K562 (cell line): ENCODE results near the gene CBFA2T2. TPM values are rescaled to one million over a fixed set of nuclear protein-coding genes. Genes with fewer than 3 reads are reported as not detected.
A peak's percentile ranks its signal among the peaks of the same experiment; 100 is the strongest.

ENCODE experiments used
- ATAC-seq: fragments of 200-7000 bp; cut with Tn5 transposase; 3 replicates; pipeline ENCODE4 v1.9.1; 2020; ENCODE audit warnings: moderate library complexity
- BruUV-seq: library from RNA; stranded (reverse); fragments of 400-500 nt; replicated peaks from 2 replicates; lab custom pipeline; 2021; lab: Mats Ljungman, UMichigan
- CTCF ChIA-PET: fragments of 300-600 bp; formaldehyde crosslinking; extraction: SDS; loops from one replicate; lab custom pipeline; 2021; ENCODE audit warnings: low intra/inter-chr PET ratio; lab: Yijun Ruan, JAX
- POLR2A ChIA-PET: fragments of 300-600, 350-650 bp; sonication (Branson Sonifier 250); formaldehyde crosslinking; extraction: SDS; loops from one replicate; lab custom pipeline; 2021; ENCODE audit warnings: antibody characterized with exemption, inconsistent platforms; lab: Yijun Ruan, JAX
- DNase-seq, 4 experiments: peaks; one replicate each; pipeline versions ENCODE4 v3.0.0 to v3.0.0-alpha.2; 2011 to 2018; ENCODE audit warnings: low spot score in 3 of 4, mixed read lengths in 3 of 4; ENCODE audit errors: extremely low read depth in 1 of 4
- FAIRE-seq: peaks from 2 replicates; lab custom pipeline; 2011; peaks lifted over from hg19 to GRCh38; lab: Jason Lieb, UNC
- H2AFZ ChIP-seq: 2 replicates; pipeline ENCODE4 v1.6.0; 2011; ENCODE audit warnings: low read depth, low read length, control low read depth, inconsistent platforms
- H3K27ac ChIP-seq: fragments of 200-600 bp; 3 replicates; pipeline ENCODE4 v1.8.0; 2011; ENCODE audit warnings: low read depth, mild to moderate bottlenecking, control low read depth, inconsistent platforms, low read length, moderate library complexity, mixed read lengths; ENCODE audit errors: extremely low read depth
- H3K27me3 ChIP-seq, 2 experiments: fragments of 300-600 bp in 1 of 2; 2 replicates in 1 of 2; 3 replicates in 1 of 2; pipeline versions ENCODE4 v1.6.0 to v1.8.0; 2011; ENCODE audit warnings: inconsistent platforms in 2 of 2, low read length in 2 of 2, mild to moderate bottlenecking in 1 of 2, mixed read lengths in 1 of 2, moderate library complexity in 1 of 2; ENCODE audit not compliant: control insufficient read depth in 2 of 2, insufficient read depth in 2 of 2
- H3K36me3 ChIP-seq: fragments of 300-600 bp; 3 replicates; pipeline ENCODE4 v1.8.0; 2011; ENCODE audit warnings: mild to moderate bottlenecking, low read length, inconsistent platforms; ENCODE audit not compliant: control insufficient read depth, insufficient read depth
- H3K4me1 ChIP-seq, 2 experiments: fragments of 200-600 bp in 1 of 2; replicated peaks in 1 of 2; 2 replicates in 1 of 2; 3 replicates in 1 of 2; pipeline versions ENCODE4 v1.5.1 to v1.8.0; 2011; ENCODE audit warnings: inconsistent platforms in 2 of 2, low read length in 2 of 2, mild to moderate bottlenecking in 1 of 2, mixed read lengths in 1 of 2, moderate library complexity in 1 of 2; ENCODE audit not compliant: control insufficient read depth in 2 of 2, insufficient read depth in 2 of 2
- H3K4me2 ChIP-seq: 2 replicates; pipeline ENCODE4 v1.6.1; 2011; ENCODE audit warnings: low read length, control low read depth, inconsistent platforms, mixed read lengths; ENCODE audit not compliant: insufficient read depth
- H3K4me3 ChIP-seq: fragments of 200-600 bp; sonication (generic), shearing (Covaris generic); 2 replicates; pipeline ENCODE4 v1.5.1; 2016; ENCODE audit warnings: control low read depth, inconsistent platforms
- H3K79me2 ChIP-seq: fragments of 200-600 bp; 3 replicates; pipeline ENCODE4 v1.8.0; 2011; ENCODE audit warnings: low read length, inconsistent platforms; ENCODE audit not compliant: control insufficient read depth, insufficient read depth
- H3K9ac ChIP-seq, 2 experiments: 2 replicates each; pipeline versions ENCODE4 v1.6.0 to v1.6.1; 2011; ENCODE audit warnings: low read depth in 2 of 2, low read length in 2 of 2, control low read depth in 1 of 2, inconsistent platforms in 1 of 2, mild to moderate bottlenecking in 1 of 2, mixed read lengths in 1 of 2; ENCODE audit not compliant: insufficient read depth in 1 of 2
- H3K9me1 ChIP-seq: one replicate; pipeline ENCODE4 v1.6.0; 2011; ENCODE audit warnings: inconsistent platforms, mild to moderate bottlenecking, low read length, moderate library complexity; ENCODE audit not compliant: control insufficient read depth, insufficient read depth
- H3K9me3 ChIP-seq: replicated peaks from 2 replicates; pipeline ENCODE4 v1.5.1; 2011; ENCODE audit warnings: low read depth, low read length, inconsistent platforms; ENCODE audit not compliant: control insufficient read depth, insufficient read depth
- H4K20me1 ChIP-seq: replicated peaks from 2 replicates; pipeline ENCODE4 v1.6.1; 2011; ENCODE audit warnings: low read length, inconsistent platforms, mixed read lengths; ENCODE audit not compliant: control insufficient read depth, insufficient read depth
- DPF2 ChIP-seq: fragments of 450-650 bp; IDR thresholded peaks from 2 replicates; pipeline ENCODE4 v1.6.1; 2016
- FOSL1 ChIP-seq: fragments of 200-800 bp; sonication (Bioruptor generic); conservative IDR thresholded peaks from 2 replicates; pipeline ENCODE4 v1.6.1; 2016; ENCODE audit warnings: missing genetic modification characterization, missing compliant biosample characterization
- ILF3 ChIP-seq: fragments of 450-650 bp; IDR thresholded peaks from 2 replicates; pipeline ENCODE4 v1.6.1; 2018; ENCODE audit warnings: antibody characterized with exemption, mild to moderate bottlenecking, moderate library complexity, borderline replicate concordance
- JUND ChIP-seq, 2 experiments: IDR thresholded peaks; 2 replicates in 1 of 2; 3 replicates in 1 of 2; pipeline ENCODE4 v1.6.1; 2011; ENCODE audit warnings: borderline replicate concordance in 2 of 2, low read depth in 2 of 2, low read length in 2 of 2, improper control_type of control experiment in 1 of 2, missing biosample characterization in 1 of 2, missing genetic modification characterization in 1 of 2, missing genetic modification reagents in 1 of 2
- KDM1A ChIP-seq, 2 experiments: fragments of 450-650 bp; IDR thresholded peaks; 2 replicates each; pipeline ENCODE4 v1.6.1; 2016; ENCODE audit warnings: mild to moderate bottlenecking in 2 of 2
- MECOM ChIP-seq: fragments of 250-450 bp; sonication (Bioruptor Pico); IDR thresholded peaks from 2 replicates; pipeline ENCODE4 v1.8.0; 2022; ENCODE audit warnings: inconsistent platforms
- MEIS2 ChIP-seq: fragments of 450-650 bp; IDR thresholded peaks from 2 replicates; pipeline ENCODE4 v1.6.1; 2014; ENCODE audit warnings: mild to moderate bottlenecking; ENCODE audit not compliant: partially characterized antibody
- NR2C2 ChIP-seq, 2 experiments: fragments of 200-800 bp in 1 of 2; sonication (Bioruptor generic) in 1 of 2; sonication (generic) in 1 of 2; formaldehyde crosslinking in 1 of 2; IDR thresholded peaks; 2 replicates each; pipeline versions ENCODE4 v1.6.1 to v1.8.0; 2016 to 2022; ENCODE audit warnings: mild to moderate bottlenecking in 1 of 2, missing compliant biosample characterization in 1 of 2, missing genetic modification characterization in 1 of 2, missing genetic modification reagents in 1 of 2
- RCOR1 ChIP-seq, 2 experiments: IDR thresholded peaks; 2 replicates each; pipeline ENCODE4 v1.6.1; 2012; ENCODE audit warnings: low read depth in 2 of 2, low read length in 2 of 2, borderline replicate concordance in 1 of 2, improper control_type of control experiment in 1 of 2
- SLC30A9 ChIP-seq: fragments of 250-450 bp; sonication (Bioruptor Pico); IDR thresholded peaks from 2 replicates; pipeline ENCODE4 v1.8.0; 2022; ENCODE audit warnings: mild to moderate bottlenecking, moderate library complexity
- SMARCA4 ChIP-seq: fragments of 450-650 bp; IDR thresholded peaks from 2 replicates; pipeline ENCODE4 v1.6.1; 2016
- XRCC3 ChIP-seq: fragments of 450-650 bp; IDR thresholded peaks from 2 replicates; pipeline ENCODE4 v1.6.1; 2017; ENCODE audit warnings: mild to moderate bottlenecking, moderate library complexity
- ZBTB33 ChIP-seq: sonication (generic); formaldehyde crosslinking; IDR thresholded peaks from 2 replicates; pipeline ENCODE4 v1.8.1; 2023; ENCODE audit warnings: mild to moderate bottlenecking, missing genetic modification reagents
- ZBTB7A ChIP-seq: IDR thresholded peaks from 2 replicates; pipeline ENCODE4 v1.6.1; 2011; ENCODE audit warnings: low read depth, mild to moderate bottlenecking, low read length, moderate library complexity, borderline replicate concordance; ENCODE audit not compliant: control insufficient read depth
- WGBS: fragments of 100-300 bp; shearing (Covaris generic); methylation state at CpG from one replicate; pipeline ENCODE4 v1.1.6; 2016; ENCODE audit warnings: low coverage, mixed read lengths; ENCODE audit not compliant: insufficient coverage; ENCODE audit errors: missing lambda C conversion rate; 5-methylcytosine and 5-hydroxymethylcytosine counted together
- in situ Hi-C: fragments of 300-500 bp; cut with MboI; formaldehyde crosslinking; loops from 4 replicates; pipeline ENCODE4 v1.15.0; 2018; ENCODE audit warnings: inconsistent platforms, mixed read lengths
- intact Hi-C: fragments of 100-400 bp; cut with micrococcal nuclease; formaldehyde crosslinking; loops from 2 replicates; pipeline ENCODE4 v1.14.2; 2022
- polyA plus RNA-seq, 8 experiments: library from polyadenylated mRNA; depleted of rRNA in 4 of 8; stranded (reverse) in 5 of 8; unstranded in 3 of 8; fragments of >200 nt; fragmentation: Nextera tagmentation in 2 of 8; fragmentation: Illumina TruSeq in 1 of 8; extraction: Ambion mirVana in 2 of 8; extraction: Trizol in 1 of 8; gene quantifications; 2 replicates each; pipeline versions ENCODE4 v1.2.1 to v1.2.3, GENCODE V29; 2011 to 2014; ENCODE audit warnings: inconsistent platforms in 1 of 8, missing spikeins in 1 of 8
- total RNA-seq, 7 experiments: library from RNA; depleted of rRNA in 6 of 7; stranded (reverse); fragments of >200 nt in 6 of 7; fragmentation: Illumina TruSeq in 2 of 7; extraction: Trizol in 2 of 7; gene quantifications; 2 replicates each; pipeline versions ENCODE4 v1.2.1 to v1.2.3, GENCODE V29; 2011 to 2021; ENCODE audit warnings: low replicate concordance in 1 of 7

Gene CBFA2T2
- total and polyA plus RNA-seq, 9 of the 15 experiments (the other 6 are each of a cell fraction or from before 2014, with no cell fraction given), result 0.27 to 9.6 (median 5.8) TPM

- no peak overlapping the region for H3K9ac ChIP-seq
- ChIA-PET CTCF (no interaction called here), POLR2A (interaction anchor here (1.3 to 1.7 kb wide), 2 partner anchors 13 kb away, joined by 3 to 5 read pairs; no protein-coding TSS in a partner anchor)
- no peak overlapping the region for H2AFZ ChIP-seq
- FAIRE-seq (peak; percentile 61), DNase-seq (peak in 1 of 4 experiments; percentile 20), ATAC-seq (peak; percentile 54; the same call in 1 of the 3 replicates)
- intact Hi-C loops (no loop called here), in situ Hi-C loops (no loop called here)
- no peaks in the 10 kb centered on the region for H3K27me3 ChIP-seq
- TF ChIP-seq SLC30A9 (no peak), KDM1A (IDR thresholded peaks at IDR 0.05) (peak in 1 of 2 experiments; percentile 21; a peak in 1 of 4 replicates), SMARCA4 (0 out of 2 replicates have a peak, but pooled peaks have one; percentile 23), RCOR1 (IDR thresholded peaks at IDR 0.05; ENCODE audit: borderline replicate concordance in 1 of 2, low read depth in 2 of 2, low read length in 2 of 2) (peak in 1 of 2 experiments; percentile 48; a peak in 1 of 4 replicates), DPF2 (0 out of 2 replicates have a peak, but pooled peaks have one; percentile 35), ZBTB33 (CRISPR knock-in tag) (peak; percentile 70; the same call in 1 of the 2 replicates), JUND (IDR thresholded peaks at IDR 0.05; ENCODE audit: borderline replicate concordance, low read depth, low read length) (peak; percentile 16; the same call in 1 of the 2 replicates), JUND (tag; IDR thresholded peaks at IDR 0.05; ENCODE audit: borderline replicate concordance, low read depth, low read length) (no peak; the same call in 2 of the 3 replicates), ILF3 (no peak), MEIS2 (peak; percentile 39), MECOM (CRISPR knock-in tag) (no peak), ZBTB7A (no peak), NR2C2 (CRISPR knock-in tag; IDR thresholded peaks at IDR 0.05) (no peak), NR2C2 (tag; IDR thresholded peaks at IDR 0.05) (no peak), XRCC3 (no peak), FOSL1 (tag) (peak; percentile 74)
- no peaks in the 10 kb centered on the region for H3K9me1 ChIP-seq
- H4K20me1 ChIP-seq, result no peaks in the 10 kb centered on the region
- H3K27ac ChIP-seq, result no peak overlapping the region
- 42% methylated on average over 10 of the region's 10 CpGs for WGBS
- peaks cover 5 to 10% of the 10 kb centered on the region in 2 experiments; a peak in 3 of 5 replicates for H3K4me1 ChIP-seq
- H3K4me3 ChIP-seq, result no peak overlapping the region
- no peaks in the 10 kb centered on the region for H3K9me3 ChIP-seq
- no peaks in the 10 kb centered on the region for H3K79me2 ChIP-seq
- peaks cover 36% of the 10 kb centered on the region; the same call in 2 of the 3 replicates for H3K36me3 ChIP-seq
- BruUV-seq, result no TSS peak
- H3K4me2 ChIP-seq, result no peak overlapping the region
Measured at GRCh38 chr20:33629533-33629932, 139.6 kb downstream of the CBFA2T2 start.
